GM19397 (cell line): ENCODE measurements around the gene CENPQ.

Source experiments
- ATAC-seq: cut with Tn5 transposase; IDR thresholded peaks from one replicate; pipeline ENCODE4 v1.9.1; 2021; ENCODE audit warnings: mild to moderate bottlenecking, moderate library complexity; ENCODE audit not compliant: unreplicated experiment

The CENPQ gene

DNA sequence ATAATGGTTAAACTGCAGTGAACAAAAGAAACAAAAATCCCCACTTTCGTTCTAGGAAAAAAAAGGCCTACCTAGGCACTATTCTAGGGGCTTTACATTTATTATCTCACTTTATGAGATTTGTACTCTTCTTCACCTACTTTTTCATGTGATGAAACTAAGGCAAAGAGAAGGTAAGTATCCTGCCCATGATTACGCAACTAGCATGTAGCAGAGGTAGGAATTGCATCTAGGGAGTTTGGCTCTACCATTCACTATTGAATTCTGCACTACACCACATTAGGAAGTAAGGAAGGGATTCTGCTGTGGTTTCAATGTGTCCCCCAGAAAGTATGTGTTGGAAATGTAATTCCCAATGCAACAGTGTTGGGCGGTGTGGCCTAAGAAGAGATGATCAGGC is 75.9 kb downstream of the CENPQ start:
- no peak for ATAC-seq

DNA sequence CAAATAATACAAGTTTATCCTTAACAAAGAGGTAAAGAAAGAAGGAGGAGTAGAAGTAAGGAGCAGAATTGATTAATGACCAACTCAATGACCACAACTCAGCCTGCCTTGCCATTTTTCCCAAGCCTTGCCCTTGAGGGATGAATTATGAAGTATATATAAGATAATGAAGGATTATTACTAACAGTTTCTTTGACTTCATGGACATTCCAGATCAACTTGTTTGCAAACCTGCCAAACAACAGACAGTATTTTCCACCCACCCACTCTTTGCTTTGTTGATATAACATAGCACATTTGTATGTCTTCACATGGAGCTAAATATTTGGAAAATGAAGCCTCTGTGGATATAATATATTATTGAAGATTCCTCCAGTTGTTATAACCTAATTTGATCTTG is 77.4 kb downstream of the CENPQ start:
- no peak for ATAC-seq

DNA sequence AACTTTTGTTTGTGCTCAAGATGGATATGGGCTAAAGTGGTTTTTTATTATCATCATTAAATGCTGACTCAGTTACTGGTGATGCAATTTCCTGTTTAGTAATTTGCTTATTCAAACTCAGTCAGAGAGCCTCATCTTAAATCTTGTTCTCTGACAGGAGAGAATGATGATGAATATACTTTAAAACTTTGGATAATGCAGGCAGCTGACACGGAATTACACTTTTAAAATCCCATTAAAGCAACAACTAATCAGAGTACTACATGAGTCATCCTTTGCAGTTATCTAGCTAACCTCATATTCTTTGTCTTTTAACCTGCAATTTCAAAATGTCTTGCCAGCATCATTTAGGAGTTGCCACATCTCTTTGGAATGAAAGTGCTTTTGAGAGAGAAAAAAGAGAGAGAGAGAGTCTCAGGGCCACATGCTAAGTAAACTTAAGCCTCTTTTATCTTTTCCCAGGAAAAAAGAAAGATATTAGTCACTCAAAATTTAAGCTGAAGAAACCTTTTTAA is 78.1 kb downstream of the CENPQ start:
- no peak for ATAC-seq

DNA sequence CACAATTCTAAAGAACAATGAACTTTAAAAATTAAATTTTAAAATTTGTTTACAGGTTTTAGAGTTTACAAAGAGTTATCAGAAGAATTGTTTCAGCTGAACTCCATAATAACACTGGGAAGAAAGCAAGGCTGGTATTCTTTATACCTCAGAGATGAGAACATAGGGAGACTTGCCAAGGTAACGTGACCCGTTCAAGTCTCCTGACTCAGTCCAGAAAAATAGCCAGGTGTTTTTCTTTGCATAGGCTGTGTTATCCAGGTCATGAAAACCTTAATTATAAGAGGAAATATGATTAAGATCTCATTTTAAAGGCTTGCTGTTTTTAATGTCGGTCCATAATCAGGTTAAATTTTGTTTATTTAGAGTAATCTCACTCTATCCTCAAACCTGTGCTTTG is 78.8 kb downstream of the CENPQ start:
- no peak for ATAC-seq
